GM19193 (cell line): ENCODE results near the gene CRYGA.
"Not testable (repeated sequence)": the region's sequence is repeated elsewhere in the genome, so short reads cannot be mapped to it uniquely, and the experiment has no call there.

Experiments used
- POLR2A ChIP-seq: IDR thresholded peaks from 4 replicates; pipeline ENCODE4 v1.6.1; 2011; ENCODE audit not compliant: insufficient read depth, insufficient read length; ENCODE audit errors: extremely low read depth

CRYGA gene

GRCh38 chr2:208142925-208143799 lies 20.2 kb downstream of the CRYGA start:
- no peak for TF ChIP-seq POLR2A

GRCh38 chr2:208142240-208142924 lies 21.0 kb downstream of the CRYGA start:
- TF ChIP-seq POLR2A: no peak

- no peak for TF ChIP-seq POLR2A
These were observed 23.9 kb downstream of the CRYGA start for GRCh38 chr2:208139447-208139846.

GRCh38 chr2:208136716-208137094 lies 26.7 kb downstream of the CRYGA start:
- no peak for TF ChIP-seq POLR2A

- no peak for TF ChIP-seq POLR2A
These were observed 27.3 kb downstream of the CRYGA start for GRCh38 chr2:208135794-208136715.

- no peak for TF ChIP-seq POLR2A
These were observed 28.3 kb downstream of the CRYGA start for GRCh38 chr2:208134928-208135586.

- TF ChIP-seq POLR2A: no peak
These were observed 32.7 kb downstream of the CRYGA start for GRCh38 chr2:208130712-208131110.

- TF ChIP-seq POLR2A: no peak
These were observed 33.4 kb downstream of the CRYGA start, which contains the start of gene CRYGC for GRCh38 chr2:208129744-208130711. Gene CRYGC, minus strand, starts transcription at chr2:208129828. Its CDS starts 36 bp downstream, at chr2:208129792.

GRCh38 chr2:208128136-208128535 lies 35.3 kb downstream of the CRYGA start:
- TF ChIP-seq POLR2A: no peak

- no peak for TF ChIP-seq POLR2A
These were observed 36.3 kb downstream of the CRYGA start for GRCh38 chr2:208127090-208127489.

- no peak for TF ChIP-seq POLR2A
These were observed 38.1 kb downstream of the CRYGA start for GRCh38 chr2:208125251-208125650.

GRCh38 chr2:208124013-208124715 lies 39.2 kb downstream of the CRYGA start, which contains the start of gene CRYGD:
Gene CRYGD, minus strand, starts transcription at chr2:208124524. Its CDS starts 51 bp downstream, at chr2:208124473.
- not testable (repeated sequence) for TF ChIP-seq POLR2A
